HepG2 (cell line): ENCODE data around the gene NCKAP1. TPM values are rescaled to one million over a fixed set of nuclear protein-coding genes. Genes with fewer than 3 reads are reported as not detected.

ENCODE experiments used
- ATAC-seq: fragments of 200-7000 bp; cut with Tn5 transposase; 3 replicates; pipeline ENCODE4 v1.9.1; 2020; ENCODE audit warnings: mild to moderate bottlenecking, moderate library complexity
- BruUV-seq: library from RNA; stranded (reverse); fragments of 400-500 nt; replicated peaks from 2 replicates; lab custom pipeline; 2021; lab: Mats Ljungman, UMichigan
- CTCF ChIA-PET: fragments of 300-600 bp; formaldehyde crosslinking; extraction: SDS; loops from one replicate; lab custom pipeline; 2021; ENCODE audit warnings: low total read pairs, inconsistent platforms, low intra/inter-chr PET ratio; lab: Yijun Ruan, JAX
- POLR2A ChIA-PET: fragments of 350-600 bp; sonication (Branson Sonifier 250); formaldehyde crosslinking; loops from one replicate; lab custom pipeline; 2020; ENCODE audit warnings: antibody characterized with exemption, inconsistent platforms; lab: Yijun Ruan, JAX
- DNase-seq: peaks from one replicate; pipeline ENCODE4 v3.0.0-alpha.2; 2015; ENCODE audit warnings: low spot score
- FAIRE-seq: peaks from 3 replicates; lab custom pipeline; 2011; peaks lifted over from hg19 to GRCh38; lab: Jason Lieb, UNC
- H2AFZ ChIP-seq: one replicate; pipeline ENCODE4 v1.6.1; 2011; ENCODE audit warnings: low read length, inconsistent platforms
- H3K27ac ChIP-seq: fragments of 300-600 bp; 3 replicates; pipeline ENCODE4 v1.8.0; 2011; ENCODE audit warnings: mixed run types, mild to moderate bottlenecking, mixed read lengths, low read length, inconsistent platforms; ENCODE audit not compliant: insufficient read depth; ENCODE audit errors: extremely low read length
- H3K27me3 ChIP-seq, 2 experiments: fragments of 200-600 bp in 1 of 2; 2 replicates in 1 of 2; 3 replicates in 1 of 2; pipeline versions ENCODE4 v1.6.0 to v1.8.0; 2011; ENCODE audit warnings: low read length in 2 of 2, mild to moderate bottlenecking in 2 of 2, moderate library complexity in 2 of 2, inconsistent platforms in 1 of 2; ENCODE audit not compliant: insufficient read depth in 2 of 2, control insufficient read depth in 1 of 2
- H3K36me3 ChIP-seq, 2 experiments: fragments of 200-600 bp in 1 of 2; replicated peaks in 1 of 2; 2 replicates in 1 of 2; 3 replicates in 1 of 2; pipeline versions ENCODE4 v1.5.1 to v1.8.0; 2011; ENCODE audit warnings: low read length in 2 of 2, inconsistent platforms in 1 of 2; ENCODE audit not compliant: insufficient read depth in 2 of 2, control insufficient read depth in 1 of 2
- H3K4me1 ChIP-seq: 2 replicates; pipeline ENCODE4 v1.5.1; 2012; ENCODE audit warnings: low read length, inconsistent platforms; ENCODE audit not compliant: insufficient read depth
- H3K4me2 ChIP-seq: 2 replicates; pipeline ENCODE4 v1.6.0; 2011; ENCODE audit warnings: low read depth, low read length, inconsistent platforms
- H3K4me3 ChIP-seq, 3 experiments: fragments of 200-600 bp in 1 of 3; sonication (generic), shearing (Covaris generic) in 1 of 3; replicated peaks in 1 of 3; 2 replicates each; pipeline ENCODE4 v1.5.1; 2011 to 2016; ENCODE audit warnings: low read length in 3 of 3, inconsistent platforms in 2 of 3, low read depth in 2 of 3, mild to moderate bottlenecking in 2 of 3, control low read depth in 1 of 3, mixed read lengths in 1 of 3; ENCODE audit not compliant: insufficient read depth in 1 of 3
- H3K79me2 ChIP-seq: one replicate; pipeline ENCODE4 v1.6.1; 2011; ENCODE audit warnings: low read length, inconsistent platforms; ENCODE audit not compliant: insufficient read depth
- H3K9ac ChIP-seq: 2 replicates; pipeline ENCODE4 v1.6.0; 2011; ENCODE audit warnings: mild to moderate bottlenecking, low read depth, low read length, inconsistent platforms; ENCODE audit not compliant: insufficient read depth
- H3K9me3 ChIP-seq: 2 replicates; pipeline ENCODE4 v1.5.1; 2012; ENCODE audit warnings: mild to moderate bottlenecking, low read length
- H4K20me1 ChIP-seq: 2 replicates; pipeline ENCODE4 v1.6.0; 2011; ENCODE audit warnings: inconsistent platforms, mild to moderate bottlenecking, low read length, moderate library complexity; ENCODE audit not compliant: insufficient read depth
- ATF4 ChIP-seq, 2 experiments: fragments of 450-650 bp in 1 of 2; sonication (generic) in 1 of 2; formaldehyde crosslinking; IDR thresholded peaks; 2 replicates each; pipeline versions ENCODE4 v1.5.0 to v1.8.0; 2020 to 2022; ENCODE audit warnings: mild to moderate bottlenecking in 1 of 2, missing genetic modification reagents in 1 of 2
- ATF7 ChIP-seq, 2 experiments: fragments of 450-650 bp in 1 of 2; sonication (generic) in 1 of 2; formaldehyde crosslinking in 1 of 2; IDR thresholded peaks; 2 replicates each; pipeline versions ENCODE4 v1.4.0 to v1.6.1; 2016 to 2020; ENCODE audit warnings: antibody characterized with exemption in 1 of 2, mild to moderate bottlenecking in 1 of 2, missing genetic modification reagents in 1 of 2
- CCAR2 ChIP-seq: fragments of 200-400 bp; formaldehyde crosslinking; optimal IDR thresholded peaks from 2 replicates; pipeline ENCODE3; 2018; ENCODE audit warnings: low read depth, mild to moderate bottlenecking, low read length, moderate library complexity
- CEBPB ChIP-seq: IDR thresholded peaks from 2 replicates; pipeline ENCODE4 v1.6.1; 2011; ENCODE audit warnings: low read depth, low read length, improper control_type of control experiment, borderline replicate concordance
- CEBPG ChIP-seq: IDR thresholded peaks from 2 replicates; pipeline ENCODE4 v1.6.1; 2016
- FLYWCH1 ChIP-seq: sonication (generic); formaldehyde crosslinking; IDR thresholded peaks from 2 replicates; pipeline ENCODE4 v1.8.1; 2023; ENCODE audit warnings: mild to moderate bottlenecking, missing genetic modification reagents
- KDM1A ChIP-seq: IDR thresholded peaks from 2 replicates; pipeline ENCODE4 v1.6.1; 2016; ENCODE audit warnings: missing compliant biosample characterization
- MAFK ChIP-seq, 2 experiments: IDR thresholded peaks in 1 of 2; conservative IDR thresholded peaks in 1 of 2; 2 replicates each; pipeline ENCODE4 v1.6.1; 2011; ENCODE audit warnings: improper control_type of control experiment in 2 of 2, low read length in 2 of 2
- NONO ChIP-seq, 2 experiments: fragments of 450-650 bp in 1 of 2; sonication (generic) in 1 of 2; formaldehyde crosslinking in 1 of 2; IDR thresholded peaks in 1 of 2; conservative IDR thresholded peaks in 1 of 2; 2 replicates each; pipeline versions ENCODE4 v1.6.1 to v1.8.0; 2017 to 2022; ENCODE audit warnings: mild to moderate bottlenecking in 1 of 2, missing genetic modification reagents in 1 of 2, moderate library complexity in 1 of 2
- NRL ChIP-seq: sonication (generic); formaldehyde crosslinking; IDR thresholded peaks from 2 replicates; pipeline ENCODE4 v1.5.0; 2020; ENCODE audit warnings: missing genetic modification reagents, mild to moderate bottlenecking, moderate library complexity, borderline replicate concordance
- PAXIP1 ChIP-seq: sonication (generic); formaldehyde crosslinking; conservative IDR thresholded peaks from 2 replicates; pipeline ENCODE4 v1.4.0; 2020; ENCODE audit warnings: mild to moderate bottlenecking, missing genetic modification reagents, moderate library complexity
- SP140L ChIP-seq: sonication (generic); formaldehyde crosslinking; IDR thresholded peaks from 2 replicates; pipeline ENCODE4 v1.4.0; 2020; ENCODE audit warnings: missing genetic modification reagents, borderline replicate concordance
- TAF15 ChIP-seq: fragments of 200-400 bp; formaldehyde crosslinking; IDR thresholded peaks from one replicate; pipeline ENCODE4 v1.6.1; 2018; ENCODE audit warnings: mild to moderate bottlenecking, low read depth, low read length; ENCODE audit not compliant: poor library complexity, severe bottlenecking
- TARDBP ChIP-seq: sonication (generic); formaldehyde crosslinking; IDR thresholded peaks from 2 replicates; pipeline ENCODE4 v1.8.0; 2022; ENCODE audit warnings: mild to moderate bottlenecking, missing genetic modification reagents
- TOPORS ChIP-seq: sonication (generic); formaldehyde crosslinking; IDR thresholded peaks from 2 replicates; pipeline ENCODE4 v1.8.0; 2023; ENCODE audit warnings: mild to moderate bottlenecking, missing genetic modification reagents
- ZGPAT ChIP-seq: IDR thresholded peaks from 2 replicates; pipeline ENCODE4 v1.6.1; 2016; ENCODE audit warnings: mild to moderate bottlenecking
- ZNF331 ChIP-seq: sonication (generic); formaldehyde crosslinking; IDR thresholded peaks from 2 replicates; pipeline ENCODE4 v1.4.0; 2020; ENCODE audit warnings: missing genetic modification reagents
- WGBS: methylation state at CpG from one replicate; pipeline ENCODE4 v1.1.6; 2017; ENCODE audit warnings: low lambda C conversion rate; 5-methylcytosine and 5-hydroxymethylcytosine counted together
- in situ Hi-C: cut with HindIII; loops from 2 replicates; pipeline ENCODE4 v1.10.0; 2017; ENCODE audit warnings: low pct_unique_long_range_greater_than_20kb; ENCODE audit not compliant: extremely low pct_ligation_motif_present
- intact Hi-C: fragments of 100-400 bp; cut with micrococcal nuclease; formaldehyde crosslinking; loops from one replicate; pipeline ENCODE4 v1.10.0; 2022; ENCODE audit not compliant: unreplicated experiment
- polyA plus RNA-seq, 8 experiments: library from polyadenylated mRNA; depleted of rRNA in 3 of 8; stranded (reverse) in 7 of 8; unstranded in 1 of 8; fragments of >200 nt; fragmentation: Illumina TruSeq in 4 of 8; extraction: Trizol in 4 of 8; gene quantifications; 2 replicates each; pipeline versions ENCODE4 v1.2.1 to v1.2.3, GENCODE V29; 2011 to 2016; ENCODE audit warnings: low read depth in 4 of 8, missing spikeins in 1 of 8, mixed read lengths in 1 of 8; ENCODE audit not compliant: insufficient read depth in 1 of 8
- total RNA-seq, 5 experiments: library from RNA; depleted of rRNA; stranded (reverse); fragments of >200 nt; fragmentation: Illumina TruSeq; extraction: Trizol; gene quantifications; 2 replicates each; pipeline ENCODE4 v1.2.3, GENCODE V29; 2016; ENCODE audit warnings: low read depth in 1 of 5

The NCKAP1 gene
- total and polyA plus RNA-seq, 2 of the 13 experiments (the other 11 are each of a cell fraction or from before 2014, with no cell fraction given) = 72.1 to 96.3 TPM

- 0 out of 2 replicates have a peak, but pooled peaks have one; percentile 29 for TF ChIP-seq ATF7 (IDR thresholded peaks at IDR 0.05)
- no peak for TF ChIP-seq ATF7 (CRISPR knock-in tag; IDR thresholded peaks at IDR 0.05)
- no peak for TF ChIP-seq TAF15
- TF ChIP-seq ATF4 (CRISPR knock-in tag; IDR thresholded peaks at IDR 0.05) = peak; percentile 59 to 71; a peak in 3 of 4 replicates
- no peak for TF ChIP-seq TOPORS
- TF ChIP-seq CEBPG = peak; percentile 61; the same call in 1 of the 2 replicates
- TF ChIP-seq ZNF331 (CRISPR knock-in tag) = no peak
- no peak for TF ChIP-seq ZGPAT
- peak; percentile 64; the same call in 1 of the 2 replicates for TF ChIP-seq CEBPB
- TF ChIP-seq MAFK (conservative IDR thresholded peaks at IDR 0.05 in 1 of 2, IDR thresholded peaks at IDR 0.05 in 1 of 2; ENCODE audit: low read length in 2 of 2) = no peak
Observed at GRCh38 chr2:182891611-182892010, 146.6 kb downstream of the NCKAP1 start (continued).

- 0% methylated on average over 3 of the region's 3 CpGs for WGBS
- no TSS peak for BruUV-seq
- in situ Hi-C loops = no loop called here
- Histone ChIP-seq H3K27ac (peak overlapping the region; percentile 72), H3K4me1 (peaks cover 25% of the 10 kb centered on the region), H3K36me3 (no peaks in the 10 kb centered on the region), H3K4me2 (peak overlapping the region; percentile 82), H4K20me1 (no peaks in the 10 kb centered on the region), H3K79me2 (no peaks in the 10 kb centered on the region), H3K9me3 (no peaks in the 10 kb centered on the region), H3K9ac (peak overlapping the region; percentile 46), H3K4me3 (peak overlapping the region; percentile 47 to 70 (median 58); a peak in 5 of 6 replicates), H3K27me3 (no peaks in the 10 kb centered on the region), H2AFZ (peak overlapping the region; percentile 61)
- DNase-seq (peak; percentile 80), FAIRE-seq (peak; percentile 93), ATAC-seq (peak; percentile 95)
- intact Hi-C loops = loop anchor here (1.0 kb wide), 1 partner anchor 9 kb away; no protein-coding TSS in a partner anchor
- CTCF ChIA-PET = no interaction called here
- POLR2A ChIA-PET = interaction anchor here (1.5 kb wide), 1 partner anchor 9 kb away, joined by 9 read pairs; no protein-coding TSS in a partner anchor
- no peak for TF ChIP-seq FLYWCH1 (CRISPR knock-in tag)
- TF ChIP-seq NRL (CRISPR knock-in tag) = no peak
- no peak for TF ChIP-seq NONO (IDR thresholded peaks at IDR 0.05)
- TF ChIP-seq NONO (CRISPR knock-in tag; conservative IDR thresholded peaks at IDR 0.05) = no peak
- no peak for TF ChIP-seq KDM1A (CRISPR knock-in tag)
- peak; percentile 90 for TF ChIP-seq PAXIP1
- no peak for TF ChIP-seq TARDBP (CRISPR knock-in tag)
- 0 out of 2 replicates have a peak, but pooled peaks have one; percentile 24 for TF ChIP-seq SP140L (CRISPR knock-in tag)
- no peak for TF ChIP-seq CCAR2
Observed at GRCh38 chr2:182890773-182891378, 147.4 kb downstream of the NCKAP1 start.
